Upper lobe of left lung (tissue), 6 donors: ENCODE data around the gene GNB1L. TPM values are rescaled to one million over a fixed set of nuclear protein-coding genes. Genes with fewer than 3 reads are reported as not detected.

Source experiments
- ATAC-seq, 2 donors: fragments of 200-7000 bp; cut with Tn5 transposase; one replicate each; pipeline ENCODE4 v1.9.1; 2022; ENCODE audit warnings: mild to moderate bottlenecking in 2 of 2, moderate library complexity in 2 of 2; ENCODE audit not compliant: low FRiP score in 2 of 2
- DNase-seq, 2 donors: peaks; one replicate each; pipeline ENCODE4 v3.0.0-alpha.2; 2019 to 2020
- H3K27ac ChIP-seq, 4 donors: fragments of 200-600 bp; sonication (generic); one replicate each; pipeline ENCODE4 v1.5.1; 2016 to 2019
- H3K27me3 ChIP-seq, 4 donors: fragments of 200-600 bp; sonication (generic); one replicate each; pipeline ENCODE4 v1.5.1; 2017 to 2019
- H3K36me3 ChIP-seq, 4 donors: fragments of 200-600 bp; sonication (generic); one replicate each; pipeline ENCODE4 v1.5.1; 2016 to 2019
- H3K4me1 ChIP-seq, 4 donors: fragments of 200-600 bp; sonication (generic); one replicate each; pipeline ENCODE4 v1.5.1; 2018 to 2019
- H3K4me3 ChIP-seq, 4 donors: fragments of 200-600 bp; sonication (generic); one replicate each; pipeline ENCODE4 v1.5.1; 2017 to 2019; ENCODE audit warnings: mild to moderate bottlenecking in 2 of 4, moderate library complexity in 1 of 4
- H3K9me3 ChIP-seq, 4 donors: fragments of 200-600 bp; sonication (generic); one replicate each; pipeline ENCODE4 v1.5.1; 2018 to 2019
- EP300 ChIP-seq, 4 donors: sonication (generic); formaldehyde crosslinking; IDR thresholded peaks; one replicate each; pipeline ENCODE4 v1.5.1; 2017; ENCODE audit warnings: antibody characterized with exemption in 4 of 4, control low read depth in 2 of 4
- POLR2A ChIP-seq, 4 donors: fragments of 450-650 bp; IDR thresholded peaks; one replicate each; pipeline ENCODE4 v1.5.1; 2016 to 2017; ENCODE audit warnings: antibody characterized with exemption in 4 of 4, mild to moderate bottlenecking in 2 of 4
- POLR2AphosphoS5 ChIP-seq, 2 donors: sonication (generic); formaldehyde crosslinking; IDR thresholded peaks; one replicate each; pipeline ENCODE4 v1.5.1; 2017; ENCODE audit warnings: antibody characterized with exemption in 2 of 2
- WGBS, 2 donors: methylation state at CpG; one replicate each; pipeline ENCODE4 v1.1.5; 2017 to 2018; 5-methylcytosine and 5-hydroxymethylcytosine counted together
- total RNA-seq, 6 donors: library from RNA; depleted of rRNA in 4 of 6; stranded (reverse); fragments of >200 nt in 4 of 6; gene quantifications; one replicate each; pipeline versions ENCODE4 v1.1.0 to v1.2.1, GENCODE V29; 2016 to 2021
- TF ChIP-seq, protein P1 (sequence below), 6 experiments: fragments of 450-650 bp in 4 of 6; fragments of 200-600 bp in 2 of 6; sonication (generic) in 2 of 6; IDR thresholded peaks; one replicate each; pipeline ENCODE4 v1.5.1; 2016 to 2019; ENCODE audit warnings: antibody characterized with exemption in 6 of 6
- donor health status: DM: no; HTN: no; CAD: no; lungs with moderate emphysema.
- donor health status: DM: no; HTN: yes; CAD: no; lungs with severe emphysema.

Gene GNB1L
- total RNA-seq, 6 donors from 2014 or later: 0.78 to 11.1 (median 6.8) TPM

DNA sequence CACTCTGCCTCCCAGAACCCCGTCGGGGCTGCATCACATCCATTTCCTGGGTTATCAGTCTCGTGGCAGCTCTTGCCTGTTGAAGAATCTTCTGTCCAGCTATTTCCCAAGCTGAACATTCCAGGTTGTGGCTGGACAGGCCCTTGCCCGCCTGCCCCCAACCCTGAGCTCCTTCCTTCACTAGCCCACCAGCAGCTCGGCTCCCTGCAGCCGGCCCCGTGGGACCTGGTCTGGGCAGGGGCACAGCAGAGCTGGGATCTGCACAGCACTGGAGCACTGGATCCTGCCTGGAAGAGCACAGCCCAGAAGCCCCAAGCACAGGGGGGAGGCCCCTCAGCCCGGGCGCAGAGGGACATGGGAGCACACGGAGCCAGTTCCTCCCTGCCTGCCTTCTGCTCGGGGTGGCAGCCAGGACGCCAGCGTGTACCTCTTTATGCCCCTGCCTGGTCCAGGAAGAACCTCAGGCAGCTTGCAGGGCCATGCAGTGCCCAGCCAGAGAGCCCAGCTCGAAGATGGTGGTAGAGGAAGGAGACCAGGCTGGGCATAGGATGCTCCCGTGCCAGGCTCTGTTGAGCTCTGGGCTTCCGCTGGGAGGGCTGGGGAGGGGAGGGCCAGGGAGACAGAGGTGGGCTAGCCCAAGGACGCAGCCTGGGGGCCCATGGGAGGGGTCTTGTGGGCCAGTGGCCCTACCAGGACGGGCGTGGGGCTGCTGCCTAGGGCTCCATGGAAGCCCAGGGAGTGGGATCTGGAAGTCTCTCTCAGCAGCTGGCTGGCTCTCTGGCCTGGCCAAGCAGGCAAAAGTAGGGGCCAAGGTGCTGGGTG lies 16.6 kb upstream of the GNB1L start:
- ATAC-seq: no peak
- Histone ChIP-seq H3K4me1 (peaks cover 23 to 34% (median 27%) of the 10 kb centered on the region in 4 donors), H3K27me3 (no peaks in the 10 kb centered on the region), H3K9me3 (no peaks in the 10 kb centered on the region), H3K36me3 (no peaks in the 10 kb centered on the region), H3K4me3 (no peak overlapping the region), H3K27ac (no peak overlapping the region)
- peak; percentile 15 to 69 for DNase-seq
- WGBS, 2 donors: 83 to 84% methylated on average over 9 to 19 of the region's 19 CpGs
- TF ChIP-seq, protein P1, sequence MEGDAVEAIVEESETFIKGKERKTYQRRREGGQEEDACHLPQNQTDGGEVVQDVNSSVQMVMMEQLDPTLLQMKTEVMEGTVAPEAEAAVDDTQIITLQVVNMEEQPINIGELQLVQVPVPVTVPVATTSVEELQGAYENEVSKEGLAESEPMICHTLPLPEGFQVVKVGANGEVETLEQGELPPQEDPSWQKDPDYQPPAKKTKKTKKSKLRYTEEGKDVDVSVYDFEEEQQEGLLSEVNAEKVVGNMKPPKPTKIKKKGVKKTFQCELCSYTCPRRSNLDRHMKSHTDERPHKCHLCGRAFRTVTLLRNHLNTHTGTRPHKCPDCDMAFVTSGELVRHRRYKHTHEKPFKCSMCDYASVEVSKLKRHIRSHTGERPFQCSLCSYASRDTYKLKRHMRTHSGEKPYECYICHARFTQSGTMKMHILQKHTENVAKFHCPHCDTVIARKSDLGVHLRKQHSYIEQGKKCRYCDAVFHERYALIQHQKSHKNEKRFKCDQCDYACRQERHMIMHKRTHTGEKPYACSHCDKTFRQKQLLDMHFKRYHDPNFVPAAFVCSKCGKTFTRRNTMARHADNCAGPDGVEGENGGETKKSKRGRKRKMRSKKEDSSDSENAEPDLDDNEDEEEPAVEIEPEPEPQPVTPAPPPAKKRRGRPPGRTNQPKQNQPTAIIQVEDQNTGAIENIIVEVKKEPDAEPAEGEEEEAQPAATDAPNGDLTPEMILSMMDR (IDR thresholded peaks at IDR 0.05): no peak
- TF ChIP-seq POLR2AphosphoS5 (IDR thresholded peaks at IDR 0.05) (no peak), EP300 (IDR thresholded peaks at IDR 0.05) (no peak), POLR2A (IDR thresholded peaks at IDR 0.05) (no peak)

DNA sequence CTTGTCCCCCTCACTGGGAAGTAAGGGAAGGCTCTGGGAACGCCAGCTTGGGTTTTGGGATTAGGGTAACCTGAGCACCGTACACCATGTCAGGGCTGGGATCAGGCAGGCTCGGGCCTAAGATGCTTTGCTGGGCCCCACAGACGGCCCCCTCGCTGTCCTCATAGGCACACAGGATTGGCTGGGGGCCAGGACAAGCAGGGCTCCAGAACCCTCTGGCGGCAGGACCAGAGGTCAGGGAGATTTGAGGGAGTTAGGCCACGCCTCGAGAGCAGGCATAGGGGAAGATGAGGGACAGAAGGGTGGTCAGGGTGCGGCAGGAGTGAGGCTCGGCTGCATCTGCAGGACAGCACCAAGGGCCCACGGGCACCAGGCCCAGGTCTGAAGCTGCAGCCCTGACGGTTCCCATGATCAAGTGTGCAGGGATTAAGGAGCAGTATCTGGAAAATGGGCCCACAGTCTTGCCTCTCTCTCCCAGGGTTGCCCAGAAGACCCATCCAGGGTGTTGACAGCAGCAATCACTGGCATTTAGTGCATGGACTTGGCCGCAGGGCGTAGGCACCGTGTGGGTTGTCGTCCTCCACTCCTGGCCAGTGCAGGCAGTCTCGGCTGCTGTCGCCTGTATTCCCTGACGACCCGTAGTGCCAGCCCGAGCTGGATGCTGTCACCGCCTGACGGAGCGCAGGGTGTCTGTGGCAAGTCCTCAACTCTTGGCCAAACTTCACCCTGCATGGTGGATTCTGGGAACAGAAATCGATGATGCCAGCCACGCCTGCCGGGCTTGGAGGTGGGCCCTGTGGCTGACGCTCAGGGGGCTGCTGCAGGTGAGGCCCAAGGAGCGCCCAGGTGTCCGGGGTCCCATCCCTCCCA lies 15.7 kb upstream of the GNB1L start:
- ATAC-seq: no peak
- WGBS, 2 donors: 82 to 93% methylated on average over 12 to 30 of the region's 30 CpGs

DNA sequence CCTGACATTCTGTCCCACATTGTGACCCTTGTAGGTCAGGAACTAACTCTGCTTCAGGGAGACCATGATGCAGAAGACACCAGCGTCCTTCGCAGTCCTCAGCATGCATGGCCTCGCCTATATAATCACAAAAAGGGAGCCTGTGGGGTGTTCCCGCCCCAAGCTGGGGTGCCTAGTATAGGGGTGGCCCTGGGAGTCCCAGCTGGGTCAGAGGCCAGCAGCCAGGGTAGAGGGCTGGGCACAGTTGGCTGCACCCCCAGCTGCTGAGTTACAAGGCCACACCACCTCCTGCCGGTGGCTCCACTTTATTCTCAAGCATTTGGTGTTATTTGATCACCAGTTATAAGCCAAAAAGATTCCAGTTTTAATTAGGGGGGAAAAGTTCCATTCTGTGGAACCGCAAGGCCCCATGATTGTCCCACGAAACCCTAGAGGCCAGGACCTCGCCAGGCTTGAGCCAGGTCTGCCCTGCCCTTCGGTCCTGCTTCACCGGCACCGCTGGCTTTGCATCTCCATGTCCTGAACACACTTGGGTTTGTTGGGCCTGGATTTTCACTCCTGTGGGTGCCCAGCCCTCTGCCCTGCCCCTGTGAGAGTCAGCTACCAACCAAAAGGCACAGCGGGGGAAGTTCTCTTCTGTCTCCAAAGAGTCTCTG lies 15.0 kb upstream of the GNB1L start:
- WGBS, 2 donors: 96% methylated on average over 9 to 12 of the region's 12 CpGs
- Histone ChIP-seq H3K27ac (no peak overlapping the region), H3K4me1 (peaks cover 7 to 18% (median 12%) of the 10 kb centered on the region in 4 donors), H3K9me3 (no peaks in the 10 kb centered on the region), H3K4me3 (no peak overlapping the region), H3K27me3 (no peaks in the 10 kb centered on the region), H3K36me3 (no peaks in the 10 kb centered on the region)
- DNase-seq (no peak), ATAC-seq (no peak)
- TF ChIP-seq POLR2AphosphoS5 (IDR thresholded peaks at IDR 0.05) (no peak), POLR2A (IDR thresholded peaks at IDR 0.05) (no peak), EP300 (IDR thresholded peaks at IDR 0.05) (no peak)
- TF ChIP-seq, protein P1 (IDR thresholded peaks at IDR 0.05): no peak

More for the DNA sequence above, 15.7 kb upstream of the GNB1L start:
- H3K4me1 ChIP-seq: peaks cover 14 to 26% (median 20%) of the 10 kb centered on the region in 4 donors
- no peaks in the 10 kb centered on the region for H3K9me3 ChIP-seq
- H3K27me3 ChIP-seq: no peaks in the 10 kb centered on the region
- no peaks in the 10 kb centered on the region for H3K36me3 ChIP-seq
- peak; percentile 17 to 63 for DNase-seq
- TF ChIP-seq, protein P1 (IDR thresholded peaks at IDR 0.05): no peak
- no peak overlapping the region for H3K4me3 ChIP-seq
- H3K27ac ChIP-seq: no peak overlapping the region

- Histone ChIP-seq H3K4me1 (peaks cover 0 to 11% (median 6%) of the 10 kb centered on the region in 4 donors), H3K27ac (no peak overlapping the region), H3K36me3 (no peaks in the 10 kb centered on the region), H3K4me3 (no peak overlapping the region), H3K9me3 (no peaks in the 10 kb centered on the region), H3K27me3 (no peaks in the 10 kb centered on the region)
- WGBS, 2 donors: 66 to 76% methylated on average over 8 to 21 of the region's 23 CpGs
- TF ChIP-seq POLR2AphosphoS5 (IDR thresholded peaks at IDR 0.05): no peak
- TF ChIP-seq POLR2A (IDR thresholded peaks at IDR 0.05): no peak
- TF ChIP-seq EP300 (IDR thresholded peaks at IDR 0.05): no peak
- ATAC-seq (no peak), DNase-seq (peak in 1 of 2 donors; percentile 20)
These were observed 14.2 kb upstream of the GNB1L start for GRCh38 chr22:19868773-19869471.
